Activated naive CD4-positive, alpha-beta T cell treated with anti-CD3 and anti-CD28 coated beads for 36 hours (primary cell): ENCODE results near the gene GM2A. TPM values are rescaled to one million over a fixed set of nuclear protein-coding genes. Genes with fewer than 3 reads are reported as not detected.
"Not testable (repeated sequence)": the region's sequence is repeated elsewhere in the genome, so short reads cannot be mapped to it uniquely, and the experiment has no call there.

ENCODE experiments used
- CTCF ChIA-PET: fragments of 350-600 bp; sonication (Branson Sonifier 250); formaldehyde crosslinking; loops from one replicate; lab custom pipeline; 2021; ENCODE audit warnings: antibody characterized with exemption; lab: Charles Lee
- DNase-seq: peaks from one replicate; pipeline ENCODE4 v3.0.0-alpha.2; 2020
- H3K27ac Mint-ChIP-seq: one replicate; pipeline ENCODE4 v1.8.0; 2021; ENCODE audit warnings: mild to moderate bottlenecking, mixed read lengths
- H3K27me3 Mint-ChIP-seq: one replicate; pipeline ENCODE4 v1.8.0; 2021; ENCODE audit warnings: low read depth, mixed read lengths
- H3K36me3 Mint-ChIP-seq: one replicate; pipeline ENCODE4 v1.8.0; 2021; ENCODE audit warnings: low read depth, mixed read lengths
- H3K4me1 Mint-ChIP-seq: one replicate; pipeline ENCODE4 v1.8.0; 2021; ENCODE audit warnings: low read depth, mixed read lengths
- H3K4me3 Mint-ChIP-seq: one replicate; pipeline ENCODE4 v1.8.0; 2021; ENCODE audit warnings: mild to moderate bottlenecking, moderate library complexity, mixed read lengths
- H3K9me3 Mint-ChIP-seq: one replicate; pipeline ENCODE4 v1.8.0; 2021; ENCODE audit warnings: mixed read lengths
- intact Hi-C: fragments of 100-400 bp; cut with micrococcal nuclease; formaldehyde crosslinking; loops from one replicate; pipeline ENCODE4 v1.15.1; 2023
- total RNA-seq, 2 experiments: library from RNA; stranded (reverse); gene quantifications; one replicate each; pipeline ENCODE4 v1.2.3, GENCODE V29; 2021

The GM2A gene
- total RNA-seq, 2 experiments from 2014 or later, result 21.1 to 21.8 TPM

DNA sequence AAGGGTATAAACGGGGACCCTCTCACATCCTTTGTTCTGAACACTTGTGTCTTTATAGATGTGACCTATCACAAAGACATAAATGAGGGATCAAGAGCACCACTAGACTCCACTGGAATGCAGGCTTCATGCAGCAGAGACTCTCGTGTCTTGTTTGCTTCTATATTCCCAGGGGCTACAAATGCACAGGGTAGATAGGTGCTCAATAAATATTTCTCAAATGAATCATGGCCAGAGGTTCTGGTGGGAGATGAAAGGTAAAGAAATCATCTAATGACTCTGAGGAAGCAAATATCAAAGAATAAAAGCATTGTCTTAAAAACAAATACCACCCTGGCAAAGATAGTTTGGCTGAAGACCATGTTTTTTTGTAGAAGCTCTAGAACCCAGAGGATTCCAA is 44.0 kb downstream of the GM2A start:
- no peak overlapping the region for H3K4me3 Mint-ChIP-seq
- H3K27me3 Mint-ChIP-seq, result peaks cover 3% of the 10 kb centered on the region
- H3K36me3 Mint-ChIP-seq, result no peaks in the 10 kb centered on the region
- H3K27ac Mint-ChIP-seq, result no peak overlapping the region
- no peaks in the 10 kb centered on the region for H3K9me3 Mint-ChIP-seq
- no peak for DNase-seq
- intact Hi-C loops, result loop anchor here (5.0 kb wide), 1 partner anchor 130 kb away; no protein-coding TSS in a partner anchor
- no peaks in the 10 kb centered on the region for H3K4me1 Mint-ChIP-seq
- CTCF ChIA-PET, result interaction anchor here (0.8 to 1.7 kb wide), 2 partner anchors 13 to 113 kb away, joined by 3 to 6 read pairs; no protein-coding TSS in a partner anchor

DNA sequence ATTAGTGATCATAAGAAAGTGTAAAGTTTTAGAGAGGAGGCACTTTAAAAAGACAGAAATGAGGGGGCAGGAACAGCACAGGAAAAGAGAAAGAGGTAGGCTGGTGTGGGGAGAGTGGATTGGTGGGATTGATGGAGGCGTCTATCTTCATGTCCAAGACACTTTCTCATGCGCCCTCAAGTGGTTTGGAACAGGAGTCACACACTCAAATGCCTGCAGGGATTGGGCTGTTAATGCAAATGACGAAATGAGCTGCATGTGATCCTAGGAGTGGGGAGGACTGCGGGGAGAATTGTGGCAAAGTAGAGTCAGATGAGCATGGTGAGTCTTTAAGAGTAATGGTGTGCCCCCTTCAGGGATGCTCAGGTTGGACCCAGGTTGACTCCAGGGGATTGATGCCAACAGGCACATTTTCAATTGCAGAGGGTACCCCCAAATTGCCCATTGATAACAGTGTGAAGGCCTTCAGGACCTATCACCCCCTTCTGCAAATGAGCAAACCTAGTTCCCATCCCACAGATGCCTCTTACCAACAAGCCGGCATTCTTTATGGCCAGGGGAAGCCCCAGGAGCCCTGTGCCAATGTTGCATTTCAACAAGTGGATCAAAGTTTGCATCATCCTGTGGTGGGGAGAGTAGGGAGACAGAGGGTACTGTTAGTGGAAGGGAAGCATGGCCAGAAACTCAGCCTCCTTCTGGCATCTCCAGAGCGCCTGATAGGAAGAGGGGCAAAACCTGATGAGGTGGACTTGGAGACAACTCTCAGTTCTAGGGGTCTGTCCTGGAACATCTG is 45.3 kb downstream of the GM2A start:
- Mint-ChIP-seq H3K4me1 (no peaks in the 10 kb centered on the region), H3K27me3 (peaks cover 3% of the 10 kb centered on the region), H3K9me3 (no peaks in the 10 kb centered on the region), H3K27ac (no peak overlapping the region), H3K36me3 (no peaks in the 10 kb centered on the region), H3K4me3 (no peak overlapping the region)
- intact Hi-C loops, result loop anchor here (1.0 to 5.0 kb wide), 3 partner anchors 45 to 172 kb away; partner anchors contain the start of gene GM2A
- CTCF ChIA-PET, result interaction anchor here (1.7 kb wide), 1 partner anchor 15 kb away, joined by 6 read pairs; no protein-coding TSS in a partner anchor
- DNase-seq, result peak; percentile 46

DNA sequence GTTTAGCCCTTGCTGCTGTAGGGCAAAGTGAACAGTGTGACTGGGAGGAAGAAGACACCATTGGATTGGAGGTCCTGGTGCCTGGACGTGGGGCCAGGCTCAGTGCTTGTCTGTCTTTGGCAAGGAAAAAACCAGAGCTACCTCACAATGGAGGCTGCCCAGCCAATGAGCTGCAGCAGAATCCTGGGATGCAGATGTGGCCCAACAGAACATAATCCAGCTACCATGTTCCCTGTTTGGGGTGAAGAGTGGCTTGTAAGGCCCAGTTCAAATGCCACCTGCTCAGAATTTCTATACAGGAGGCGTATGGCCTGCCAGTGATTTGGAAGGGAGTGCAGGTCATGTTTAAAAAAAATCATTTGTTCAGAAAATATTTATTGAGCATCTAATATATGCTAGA is 50.7 kb downstream of the GM2A start, which contains the start of gene SLC36A3:
TSS of gene SLC36A3 (minus strand) at position 101 of the 400 bp plus-strand sequence. CDS start 412 bp downstream, outside the sequence.
- H3K4me3 Mint-ChIP-seq, result no peak within 1 kb of the TSS
- H3K9me3 Mint-ChIP-seq, result no peaks in the 10 kb centered on the region
- H3K36me3 Mint-ChIP-seq, result no peaks in the 10 kb centered on the region
- peaks cover 3% of the 10 kb centered on the region for H3K27me3 Mint-ChIP-seq
- no peaks in the 10 kb centered on the region for H3K4me1 Mint-ChIP-seq
- CTCF ChIA-PET, result interaction anchor here (2.3 kb wide), 1 partner anchor 13 kb away, joined by 8 read pairs; no protein-coding TSS in a partner anchor
- intact Hi-C loops, result no loop called here
- no peak for DNase-seq
- H3K27ac Mint-ChIP-seq, result no peak within 1 kb of the TSS

DNA sequence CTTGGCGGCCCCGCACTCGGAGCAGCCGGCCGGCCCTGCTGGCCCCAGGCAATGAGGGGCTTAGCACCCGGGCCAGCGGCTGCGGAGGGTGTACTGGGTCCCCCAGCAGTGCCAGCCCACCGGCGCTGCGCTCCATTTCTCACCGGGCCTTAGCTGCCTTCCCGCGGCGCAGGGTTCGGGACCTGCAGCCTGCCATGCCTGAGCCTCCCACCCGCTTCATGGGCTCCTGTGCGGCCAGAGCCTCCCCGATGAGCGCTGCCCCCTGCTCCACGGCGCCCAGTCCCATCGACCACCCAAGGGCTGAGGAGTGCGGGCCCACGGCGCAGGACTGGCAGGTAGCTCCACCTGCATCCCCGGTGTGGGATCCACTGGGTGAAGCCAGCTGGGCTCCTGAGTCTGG is 56.3 kb downstream of the GM2A start:
- H3K27ac Mint-ChIP-seq, CTCF ChIA-PET: not testable (repeated sequence)

DNA sequence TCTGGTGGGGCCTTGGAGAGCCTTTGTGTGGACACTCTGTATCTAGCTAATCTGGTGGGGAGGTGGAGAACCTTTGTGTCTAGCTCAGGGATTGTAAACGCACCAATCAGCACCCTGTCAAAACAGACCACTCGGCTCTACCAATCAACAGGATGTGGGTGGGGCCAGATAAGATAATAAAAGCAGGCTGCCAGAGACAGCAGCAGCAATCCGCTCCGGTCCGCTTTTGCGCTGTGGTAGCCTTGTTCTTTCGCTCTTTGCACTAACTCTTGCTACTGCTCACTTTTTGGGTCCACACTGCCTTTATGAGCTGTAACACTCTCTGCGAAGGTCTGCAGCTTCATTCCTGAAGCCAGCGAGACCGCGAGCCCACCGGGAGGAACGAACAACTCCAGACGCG is 56.8 kb downstream of the GM2A start:
- intact Hi-C loops, result loop anchor here (10.0 kb wide), 1 partner anchor 305 kb away; no protein-coding TSS in a partner anchor
- H3K36me3 Mint-ChIP-seq, H3K4me1 Mint-ChIP-seq, H3K27me3 Mint-ChIP-seq, H3K27ac Mint-ChIP-seq, H3K4me3 Mint-ChIP-seq, DNase-seq: not testable (repeated sequence)
- H3K9me3 Mint-ChIP-seq, result peaks cover 10% of the 10 kb centered on the region
- CTCF ChIA-PET, result interaction anchor here (1.1 kb wide), 1 partner anchor 22 kb away, joined by 3 read pairs; no protein-coding TSS in a partner anchor

More for the DNA sequence above, 56.3 kb downstream of the GM2A start:
- H3K4me1 Mint-ChIP-seq, H3K36me3 Mint-ChIP-seq, DNase-seq, intact Hi-C loops, H3K4me3 Mint-ChIP-seq, H3K27me3 Mint-ChIP-seq: not testable (repeated sequence)
- peaks cover 10% of the 10 kb centered on the region for H3K9me3 Mint-ChIP-seq

DNA sequence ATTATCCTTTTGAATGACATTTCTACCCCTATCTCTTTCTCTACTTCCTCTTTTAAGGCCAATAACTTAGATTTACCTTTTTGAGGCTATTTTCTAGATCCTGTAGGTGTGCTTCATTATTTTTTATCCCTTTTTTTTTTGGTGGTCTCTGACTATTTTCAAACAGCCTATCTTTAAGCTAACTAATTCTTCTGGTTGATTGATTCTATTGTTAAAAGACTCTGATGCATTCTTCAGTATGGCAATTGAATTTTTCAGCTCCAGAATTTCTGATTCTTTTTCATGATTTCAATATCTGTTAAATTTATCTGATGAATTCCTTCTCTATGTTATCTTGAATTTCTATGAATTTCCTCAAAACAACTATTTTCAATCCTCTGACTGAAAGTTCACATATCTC is 57.9 kb downstream of the GM2A start:
- Mint-ChIP-seq H3K27me3 (no peaks in the 10 kb centered on the region), H3K4me3 (no peak overlapping the region), H3K36me3 (peaks cover 3% of the 10 kb centered on the region), H3K27ac (no peak overlapping the region), H3K9me3 (peaks cover 10% of the 10 kb centered on the region), H3K4me1 (no peaks in the 10 kb centered on the region)
- no peak for DNase-seq
- intact Hi-C loops, result loop anchor here (10.0 kb wide), 1 partner anchor 306 kb away; no protein-coding TSS in a partner anchor
- CTCF ChIA-PET, result no interaction called here

DNA sequence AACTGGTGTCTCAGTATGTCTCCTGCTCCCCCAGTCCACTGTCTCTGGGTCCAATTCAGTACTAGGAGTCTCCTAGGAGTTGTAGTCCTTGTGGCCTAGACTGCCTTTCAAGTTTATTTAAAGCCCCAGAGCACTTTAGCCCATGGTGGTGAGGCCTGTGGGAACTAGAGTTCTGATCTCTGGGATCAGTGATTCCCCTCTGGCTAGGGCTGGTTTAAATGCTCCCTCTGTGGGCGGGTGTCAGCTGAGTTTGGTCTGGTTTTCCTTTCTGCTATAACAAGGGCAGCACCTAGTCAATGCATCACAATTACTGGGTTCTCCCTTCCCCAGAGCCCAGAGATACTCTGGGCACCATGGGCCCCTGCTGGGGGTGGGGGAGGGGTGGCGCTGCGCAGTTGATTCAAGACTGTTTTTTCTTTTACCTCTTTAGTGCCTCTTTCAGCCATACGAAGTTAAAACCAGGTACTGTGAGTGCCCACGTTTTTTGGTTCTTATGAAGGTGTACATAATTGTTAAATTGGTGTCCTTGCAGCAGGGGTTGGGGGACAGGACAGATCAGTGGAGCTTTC is 59.9 kb downstream of the GM2A start:
- peaks cover 10% of the 10 kb centered on the region for H3K9me3 Mint-ChIP-seq
- H3K36me3 Mint-ChIP-seq, result peaks cover 3% of the 10 kb centered on the region
- intact Hi-C loops, result loop anchor here (10.0 kb wide), 1 partner anchor 308 kb away; no protein-coding TSS in a partner anchor
- no peaks in the 10 kb centered on the region for H3K27me3 Mint-ChIP-seq
- no peak overlapping the region for H3K4me3 Mint-ChIP-seq
- CTCF ChIA-PET, result no interaction called here
- no peak overlapping the region for H3K27ac Mint-ChIP-seq
- no peak for DNase-seq
- H3K4me1 Mint-ChIP-seq, result no peaks in the 10 kb centered on the region

DNA sequence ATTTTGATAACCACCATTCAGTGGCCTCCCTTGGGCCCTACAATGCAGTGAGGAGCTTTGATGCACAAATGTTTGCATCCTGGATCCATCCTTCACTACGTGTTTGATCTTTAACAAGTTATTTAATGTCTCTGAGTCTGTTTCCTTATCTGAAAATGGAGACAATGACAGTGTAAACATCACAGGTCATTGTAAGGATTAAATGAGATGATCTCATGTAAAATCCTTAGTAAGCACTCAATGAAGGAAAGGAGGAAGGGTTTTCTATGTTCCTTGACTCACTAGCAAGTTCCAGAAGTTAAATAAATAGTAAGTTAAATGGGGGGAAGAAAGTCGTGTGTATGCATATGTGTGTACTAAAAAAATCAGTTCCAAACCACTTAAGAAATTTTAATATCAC is 60.4 kb downstream of the GM2A start:
- Mint-ChIP-seq H3K4me3 (no peak overlapping the region), H3K27ac (no peak overlapping the region), H3K36me3 (peaks cover 3% of the 10 kb centered on the region), H3K4me1 (no peaks in the 10 kb centered on the region), H3K27me3 (no peaks in the 10 kb centered on the region), H3K9me3 (peaks cover 10% of the 10 kb centered on the region)
- intact Hi-C loops, result loop anchor here (10.0 kb wide), 1 partner anchor 309 kb away; no protein-coding TSS in a partner anchor
- CTCF ChIA-PET, result no interaction called here
- no peak for DNase-seq

DNA sequence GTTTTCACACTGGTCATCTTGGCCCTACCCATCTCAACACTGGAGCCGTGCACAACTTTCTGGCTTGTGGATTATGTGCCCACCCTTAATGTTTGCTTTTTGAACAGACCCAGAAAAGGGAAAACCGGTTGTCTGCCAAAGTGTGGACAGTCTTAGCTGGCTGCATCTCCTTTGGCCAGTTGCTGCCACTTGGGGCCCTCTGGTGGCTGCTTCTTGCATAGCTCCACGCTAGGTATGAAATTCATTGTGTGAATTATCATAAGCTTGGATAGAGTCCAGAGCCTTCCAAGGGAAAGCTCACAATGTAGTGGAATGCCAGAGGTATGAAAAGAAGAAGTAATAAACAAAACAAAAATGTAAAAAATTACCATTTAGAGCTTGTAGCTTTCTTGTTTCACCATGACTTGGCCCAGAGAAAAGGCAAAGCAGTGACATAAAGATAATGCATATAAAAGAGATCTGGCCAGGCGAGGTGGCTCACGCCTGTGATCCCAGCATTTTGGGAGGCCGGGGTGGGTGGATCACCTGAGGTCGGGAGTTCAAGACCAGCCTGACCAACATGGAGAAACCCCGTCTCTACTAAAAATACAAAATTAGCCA is 63.1 kb downstream of the GM2A start:
- CTCF ChIA-PET, result interaction anchor here (0.5 to 1.7 kb wide), 24 partner anchors 13 to 491 kb away, joined by 3 to 12 read pairs (median 4); partner anchors contain the start of genes ANXA6, GM2A, SLC36A2 and SLC36A3
- H3K4me3 Mint-ChIP-seq, result no peak overlapping the region
- peak; percentile 81 for DNase-seq
- H3K4me1 Mint-ChIP-seq, result no peaks in the 10 kb centered on the region
- H3K27ac Mint-ChIP-seq, result no peak overlapping the region
- intact Hi-C loops, result loop anchor here (1.0 to 10.0 kb wide), 6 partner anchors 31 to 311 kb away; partner anchors contain the start of gene CCDC69
- H3K9me3 Mint-ChIP-seq, result peaks cover 5% of the 10 kb centered on the region
- H3K36me3 Mint-ChIP-seq, result peaks cover 3% of the 10 kb centered on the region
- no peaks in the 10 kb centered on the region for H3K27me3 Mint-ChIP-seq

DNA sequence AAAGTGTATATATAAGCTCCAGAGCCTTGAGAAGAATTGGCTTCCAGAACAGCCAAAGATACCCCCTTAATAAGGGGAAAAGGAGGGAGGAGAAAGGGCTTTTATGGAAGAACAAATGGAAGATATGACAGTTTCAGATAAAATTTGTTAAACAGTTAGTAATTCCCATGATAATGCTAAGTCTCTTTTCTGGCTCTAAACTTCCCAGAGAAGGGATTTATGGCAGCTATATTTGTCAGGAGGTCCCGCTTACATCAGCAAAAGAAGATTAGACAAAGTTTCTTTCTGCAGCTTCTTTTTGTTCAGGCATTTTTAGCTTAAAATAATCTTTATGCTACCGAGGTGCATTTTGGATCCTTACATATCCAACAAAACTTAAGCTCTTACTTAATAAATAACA is 64.9 kb downstream of the GM2A start:
- Mint-ChIP-seq H3K36me3 (no peaks in the 10 kb centered on the region), H3K9me3 (no peaks in the 10 kb centered on the region), H3K27me3 (no peaks in the 10 kb centered on the region), H3K4me1 (no peaks in the 10 kb centered on the region), H3K27ac (no peak overlapping the region), H3K4me3 (no peak overlapping the region)
- intact Hi-C loops, result loop anchor here (2.0 to 10.0 kb wide), 5 partner anchors 33 to 313 kb away; partner anchors contain the start of gene CCDC69
- DNase-seq, result no peak
- CTCF ChIA-PET, result no interaction called here

DNA sequence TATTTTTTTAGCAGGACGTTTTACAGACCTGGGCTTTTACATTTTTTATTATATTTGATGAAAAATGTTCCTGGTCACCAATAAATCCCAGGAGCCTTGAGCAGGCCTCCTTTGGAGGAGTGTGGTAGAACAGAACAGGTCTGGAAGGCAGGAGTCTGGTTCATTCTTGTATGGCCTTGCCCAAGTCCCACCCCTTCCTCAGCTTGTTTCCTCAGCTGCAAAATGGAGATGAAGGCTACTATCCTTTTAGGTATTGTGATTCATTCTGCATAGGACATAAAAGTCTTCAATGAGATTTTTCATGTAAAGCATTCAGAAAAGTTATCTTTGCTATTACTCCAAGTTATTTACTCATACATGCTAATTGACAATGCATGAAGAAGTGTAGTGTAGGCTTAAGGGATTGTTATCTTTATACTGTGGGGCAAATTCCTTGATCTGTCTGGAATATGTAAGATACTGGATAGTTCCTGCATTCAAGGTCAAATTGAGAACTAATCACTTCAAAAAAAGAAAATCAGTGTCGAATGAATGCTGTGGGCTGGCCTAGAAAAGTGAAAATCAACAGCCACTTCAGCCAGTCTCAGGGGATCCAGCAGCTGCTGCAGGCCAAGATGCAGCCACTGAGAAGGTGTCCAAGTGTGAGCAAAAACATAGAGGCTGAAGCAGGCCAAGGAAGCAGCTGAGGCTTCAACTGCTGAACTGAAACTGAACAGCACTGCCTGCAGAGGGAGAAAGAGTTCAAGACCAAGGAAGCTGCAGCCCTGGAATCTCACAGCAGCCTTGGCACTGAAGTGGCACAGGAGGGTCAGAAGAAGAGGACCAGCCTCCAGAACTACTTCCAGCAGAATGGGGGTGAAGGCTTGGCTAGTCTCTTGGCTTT is 66.1 kb downstream of the GM2A start:
- peak; percentile 10 for DNase-seq

More for the DNA sequence above, 66.1 kb downstream of the GM2A start:
- intact Hi-C loops, result loop anchor here (1.0 to 10.0 kb wide), 3 partner anchors 204 to 314 kb away; no protein-coding TSS in a partner anchor
- Mint-ChIP-seq H3K36me3 (no peaks in the 10 kb centered on the region), H3K4me1 (no peaks in the 10 kb centered on the region), H3K27me3 (no peaks in the 10 kb centered on the region), H3K4me3 (no peak overlapping the region), H3K9me3 (no peaks in the 10 kb centered on the region), H3K27ac (no peak overlapping the region)
- CTCF ChIA-PET, result no interaction called here
